SK-N-MC (cell line): Measurements from ENCODE around the gene QRFPR.
"Not testable (repeated sequence)": the region's sequence is repeated elsewhere in the genome, so short reads cannot be mapped to it uniquely, and the experiment has no call there.

ENCODE experiments used
- DNase-seq: peaks from one replicate; pipeline ENCODE4 v3.0.0-alpha.2; 2011; ENCODE audit warnings: low read depth, low spot score
- H3K27ac ChIP-seq: fragments of 200-600 bp; sonication (generic); 2 replicates; pipeline ENCODE4 v1.5.1; 2016; ENCODE audit warnings: mixed run types
- H3K36me3 ChIP-seq: fragments of 200-600 bp; sonication (generic); 2 replicates; pipeline ENCODE4 v1.6.1; 2017; ENCODE audit warnings: antibody characterized with exemption, low read length, mixed read lengths; ENCODE audit not compliant: insufficient read depth
- H3K4me3 ChIP-seq: fragments of 200-600 bp; sonication (generic); 2 replicates; pipeline ENCODE4 v1.5.1; 2016
- H3K9ac ChIP-seq: fragments of 200-600 bp; sonication (generic); 2 replicates; pipeline ENCODE4 v1.8.0; 2017; ENCODE audit warnings: mixed run types, mixed read lengths; ENCODE audit not compliant: insufficient read length
- H3K9me3 ChIP-seq: fragments of 200-600 bp; sonication (generic); 2 replicates; pipeline ENCODE4 v1.6.1; 2017; ENCODE audit warnings: low read depth, mild to moderate bottlenecking, antibody characterized with exemption, low read length, moderate library complexity, mixed read lengths
- EZH2 ChIP-seq: fragments of 200-600 bp; sonication (generic); IDR thresholded peaks from one replicate; pipeline ENCODE4 v1.6.1; 2017; ENCODE audit warnings: antibody characterized with exemption
- FOXP2 ChIP-seq: optimal IDR thresholded peaks from 2 replicates; pipeline ENCODE3; 2011; ENCODE audit warnings: mild to moderate bottlenecking, moderate library complexity; ENCODE audit not compliant: insufficient read depth; ENCODE audit errors: extremely low read length, control extremely low read depth
- POLR2AphosphoS5 ChIP-seq: IDR thresholded peaks from 2 replicates; pipeline ENCODE4 v1.6.1; 2012; ENCODE audit warnings: mild to moderate bottlenecking, low read depth, low read length, borderline replicate concordance

Gene QRFPR

DNA sequence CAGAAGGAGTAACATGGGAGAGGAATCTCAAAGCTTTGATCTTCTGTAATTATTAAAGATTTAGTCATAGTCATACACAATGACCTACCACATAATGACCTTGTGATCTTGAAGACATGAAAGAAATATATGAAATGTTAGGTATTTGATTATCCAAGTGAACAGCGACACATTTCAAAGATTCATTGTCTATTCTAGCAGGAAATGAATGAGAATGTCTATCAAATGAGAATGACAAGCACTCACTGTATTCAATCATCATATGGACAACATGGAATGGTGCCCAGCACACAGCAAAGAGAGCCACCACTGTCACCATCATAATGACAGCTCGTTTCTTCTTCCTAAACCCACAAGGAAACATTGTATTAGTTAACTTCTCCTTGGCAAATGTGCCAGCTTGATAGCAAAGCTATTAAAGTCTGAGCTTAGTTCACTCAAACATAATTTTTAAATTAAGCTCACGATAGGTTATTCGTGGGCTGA, 50.6 kb downstream of the QRFPR start:
- no peak overlapping the region for H3K9ac ChIP-seq
- TF ChIP-seq EZH2 (no peak), POLR2AphosphoS5 (no peak), FOXP2 (no peak)
- H3K36me3 ChIP-seq, result peaks cover 10% of the 10 kb centered on the region; the same call in 1 of the 2 replicates
- H3K27ac ChIP-seq, result no peak overlapping the region
- DNase-seq, result no peak
- no peak overlapping the region for H3K4me3 ChIP-seq
- no peaks in the 10 kb centered on the region for H3K9me3 ChIP-seq

DNA sequence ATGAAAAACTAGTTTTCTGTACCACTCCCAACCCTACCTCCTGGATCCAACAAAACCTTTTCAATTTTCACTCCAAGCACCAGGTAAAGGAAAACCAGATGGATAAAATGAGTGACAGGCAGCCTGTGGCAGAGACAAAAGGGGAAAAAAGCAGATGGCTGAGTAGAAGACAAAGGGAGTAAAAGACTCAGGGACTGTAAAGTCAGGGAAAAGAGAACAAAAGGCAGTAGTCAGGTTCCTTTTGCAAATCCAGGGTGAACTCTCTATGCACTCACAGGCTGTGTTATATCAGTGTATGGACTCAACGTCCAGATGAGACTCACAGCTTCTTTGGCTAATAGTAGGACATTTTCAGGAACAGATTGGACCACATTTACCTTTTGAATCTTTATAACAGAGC, 54.2 kb downstream of the QRFPR start:
- TF ChIP-seq POLR2AphosphoS5 (no peak), FOXP2 (no peak), EZH2 (no peak)

DNA sequence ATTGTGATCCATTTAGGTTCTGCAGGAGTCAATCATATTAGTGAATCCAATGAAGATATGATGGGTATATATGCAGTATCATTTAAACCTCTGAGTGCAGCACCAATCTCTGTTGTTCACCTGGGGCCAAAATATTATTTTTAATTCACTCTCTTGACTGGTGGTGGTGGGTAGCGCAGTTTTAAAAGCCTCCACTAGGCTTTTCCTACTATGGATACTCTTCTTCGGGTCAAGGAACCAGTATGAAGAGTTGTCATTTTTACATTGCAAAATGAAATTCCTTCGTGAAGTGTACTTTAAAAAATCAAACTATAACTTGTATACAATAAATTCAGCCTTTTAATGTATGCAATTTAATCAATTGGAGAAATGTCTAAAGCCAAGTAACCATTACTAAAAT, 56.5 kb downstream of the QRFPR start:
- Histone ChIP-seq H3K27ac (no peak overlapping the region), H3K36me3 (no peaks in the 10 kb centered on the region), H3K4me3 (no peak overlapping the region), H3K9ac (no peak overlapping the region), H3K9me3 (no peaks in the 10 kb centered on the region)
- no peak for DNase-seq
- TF ChIP-seq POLR2AphosphoS5, result no peak
- no peak for TF ChIP-seq EZH2
- TF ChIP-seq FOXP2, result no peak

More for the DNA sequence above, 54.2 kb downstream of the QRFPR start:
- Histone ChIP-seq H3K9me3 (no peaks in the 10 kb centered on the region), H3K4me3 (no peak overlapping the region), H3K36me3 (0 out of 2 replicates have a peak, but pooled peaks cover 5% of the 10 kb centered on the region), H3K9ac (no peak overlapping the region), H3K27ac (no peak overlapping the region)
- DNase-seq, result no peak

DNA sequence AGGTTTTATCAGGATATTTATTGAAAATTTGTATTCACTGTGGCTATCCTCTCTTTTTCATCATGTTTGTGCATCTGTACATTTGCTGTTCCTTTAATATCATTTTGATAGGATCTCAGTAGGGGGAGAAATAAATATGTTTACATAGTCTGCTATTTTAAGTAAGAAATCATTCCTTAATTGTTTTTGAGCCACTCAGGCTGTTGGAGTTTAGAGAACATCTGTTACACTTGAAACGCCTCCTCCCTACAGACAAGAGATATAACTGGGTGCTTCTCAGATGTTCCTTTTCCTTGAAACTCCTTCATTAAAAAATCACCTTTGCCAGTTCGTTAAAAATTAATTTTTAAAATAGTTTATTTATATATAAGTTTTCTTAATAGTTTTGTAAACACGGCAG, 59.4 kb downstream of the QRFPR start:
- Histone ChIP-seq H3K9ac (no peak overlapping the region), H3K36me3 (no peaks in the 10 kb centered on the region), H3K27ac (no peak overlapping the region), H3K9me3 (peaks cover 6% of the 10 kb centered on the region; the same call in 1 of the 2 replicates), H3K4me3 (no peak overlapping the region)
- TF ChIP-seq EZH2, result no peak
- no peak for TF ChIP-seq FOXP2
- TF ChIP-seq POLR2AphosphoS5, result no peak
- no peak for DNase-seq

DNA sequence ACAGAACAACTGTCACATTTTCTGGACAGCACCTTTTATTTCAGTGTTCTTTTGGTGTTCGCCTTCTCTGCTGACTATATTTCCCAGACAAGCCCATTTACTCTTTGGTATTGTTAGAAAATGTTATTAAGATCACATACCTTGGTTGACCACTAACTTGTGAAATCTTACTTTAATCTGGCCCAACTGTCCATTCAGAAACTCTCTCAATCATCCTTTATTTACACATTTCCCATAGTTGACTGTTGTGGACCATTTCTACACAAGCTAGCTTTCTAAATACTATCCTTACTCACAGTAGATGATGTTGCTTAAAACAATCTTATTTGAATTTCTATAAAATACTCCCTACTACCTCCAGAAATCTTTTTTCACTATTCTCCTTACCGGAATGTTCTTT, 64.7 kb downstream of the QRFPR start:
- Histone ChIP-seq H3K27ac (no peak overlapping the region), H3K4me3 (no peak overlapping the region), H3K9ac (no peak overlapping the region), H3K9me3 (peaks cover 6% of the 10 kb centered on the region; the same call in 1 of the 2 replicates), H3K36me3 (no peaks in the 10 kb centered on the region)
- TF ChIP-seq EZH2 (no peak), POLR2AphosphoS5 (no peak), FOXP2 (no peak)
- no peak for DNase-seq

DNA sequence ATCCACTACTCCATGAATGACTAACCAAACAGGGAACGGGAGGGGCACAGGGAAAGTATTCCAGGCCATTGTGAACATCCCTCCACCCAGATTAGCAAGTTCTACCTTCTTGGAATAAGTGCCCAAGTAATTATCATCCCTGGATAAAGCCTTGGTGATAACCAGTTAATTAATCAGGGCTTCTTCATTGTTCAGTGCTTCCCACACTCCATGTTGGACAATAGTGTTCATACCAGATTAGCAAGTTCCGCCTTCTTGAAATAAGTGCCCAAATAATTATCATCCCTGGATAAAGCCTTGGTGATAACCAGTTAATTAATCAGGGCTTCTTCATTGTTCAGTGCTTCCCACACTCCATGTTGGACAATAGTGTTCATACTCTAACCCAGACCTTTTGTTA, 67.4 kb downstream of the QRFPR start:
- DNase-seq, H3K27ac ChIP-seq, H3K4me3 ChIP-seq, H3K9me3 ChIP-seq, H3K9ac ChIP-seq, H3K36me3 ChIP-seq: not testable (repeated sequence)

DNA sequence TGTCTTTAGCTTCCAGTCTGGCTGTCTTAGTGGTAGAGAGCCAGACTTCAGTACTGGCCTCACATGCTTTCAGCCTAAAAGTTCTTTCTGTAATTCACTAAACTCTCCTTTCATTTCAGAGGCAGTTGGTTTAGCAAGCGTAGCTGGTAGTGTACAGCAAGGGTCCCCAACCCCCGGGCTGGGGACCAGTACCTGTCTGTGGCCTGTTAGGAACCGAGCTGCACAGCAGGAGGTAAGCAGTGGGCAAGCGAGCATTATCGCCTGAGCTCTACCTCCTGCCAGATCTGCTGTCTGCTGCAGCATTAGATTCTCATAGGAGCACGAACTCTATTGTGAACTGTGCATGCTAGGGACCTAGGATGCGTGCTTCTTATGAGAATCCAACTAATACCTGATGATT, 72.0 kb downstream of the QRFPR start:
- no peaks in the 10 kb centered on the region for H3K9me3 ChIP-seq
- no peak overlapping the region for H3K4me3 ChIP-seq
- TF ChIP-seq POLR2AphosphoS5, result no peak
- TF ChIP-seq FOXP2, result no peak
- no peak for TF ChIP-seq EZH2
- H3K9ac ChIP-seq, result no peak overlapping the region
- no peak for DNase-seq
- H3K27ac ChIP-seq, result no peak overlapping the region
- no peaks in the 10 kb centered on the region for H3K36me3 ChIP-seq

DNA sequence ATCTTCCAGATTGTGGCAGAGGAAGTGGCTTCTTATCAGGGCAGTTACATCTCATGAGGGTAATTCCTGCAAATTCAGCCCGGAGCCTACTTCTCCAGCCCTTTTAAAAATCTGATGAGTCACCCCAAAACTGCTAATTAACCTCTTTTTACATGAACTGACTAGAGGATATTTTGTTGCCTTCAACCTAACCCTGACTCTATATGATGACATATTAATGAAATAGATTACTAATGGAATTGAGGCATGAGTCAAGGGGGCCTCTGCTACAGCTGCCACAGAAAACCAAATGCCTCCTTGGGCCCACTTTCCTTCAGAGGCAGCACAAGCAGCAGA, 72.5 kb downstream of the QRFPR start:
- Histone ChIP-seq H3K9me3 (no peaks in the 10 kb centered on the region), H3K27ac (no peak overlapping the region), H3K4me3 (no peak overlapping the region), H3K9ac (no peak overlapping the region), H3K36me3 (no peaks in the 10 kb centered on the region)
- no peak for DNase-seq
- no peak for TF ChIP-seq POLR2AphosphoS5
- no peak for TF ChIP-seq EZH2
- TF ChIP-seq FOXP2, result no peak

DNA sequence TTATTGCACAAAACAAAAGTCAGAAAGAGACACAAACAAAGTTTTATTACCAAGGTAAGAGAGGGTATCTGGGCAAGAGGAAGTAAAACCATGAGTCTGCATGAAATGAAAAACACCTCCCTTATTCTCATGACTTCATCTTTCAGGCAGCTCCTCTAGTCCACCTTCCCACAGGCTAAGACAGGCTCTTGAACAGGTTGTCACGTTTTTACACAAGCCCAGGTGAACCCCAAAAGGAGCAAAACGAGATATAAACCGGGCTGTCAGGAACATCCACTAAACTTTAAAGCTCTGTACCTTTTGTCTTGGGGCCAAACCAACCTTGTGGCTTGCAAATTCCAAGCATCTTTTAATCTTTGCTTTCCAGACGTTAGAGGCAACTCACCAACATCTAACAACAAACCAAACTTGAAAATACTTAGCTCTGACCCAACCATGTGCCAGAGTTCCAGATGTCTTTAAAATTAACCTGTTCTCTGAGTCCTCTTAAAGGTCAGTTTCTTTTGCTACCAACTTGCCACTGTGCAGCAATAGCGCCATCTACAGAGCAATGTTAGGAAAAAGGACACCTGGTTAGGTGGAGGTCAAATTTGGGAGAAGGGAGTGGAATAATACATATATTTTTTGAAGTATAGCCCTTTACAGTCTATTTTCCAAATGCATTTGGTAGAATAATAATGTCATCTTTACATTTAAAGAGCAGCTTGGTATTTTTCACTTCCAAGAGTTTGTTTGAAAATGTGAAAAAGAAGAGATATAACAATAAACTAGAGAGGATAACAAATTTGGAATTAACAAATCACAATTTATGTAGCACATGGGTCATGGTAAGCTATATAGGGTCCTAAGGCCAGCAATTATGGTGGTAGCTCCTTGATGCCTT, 73.1 kb downstream of the QRFPR start:
- no peak overlapping the region for H3K27ac ChIP-seq
- TF ChIP-seq EZH2 (no peak), FOXP2 (no peak), POLR2AphosphoS5 (no peak)
- no peak for DNase-seq
- H3K9ac ChIP-seq, result no peak overlapping the region
- no peaks in the 10 kb centered on the region for H3K9me3 ChIP-seq
- H3K36me3 ChIP-seq, result no peaks in the 10 kb centered on the region
- H3K4me3 ChIP-seq, result no peak overlapping the region
